ENCODE data around the gene SCP2D1. TPM values are rescaled to one million over a fixed set of nuclear protein-coding genes. Genes with fewer than 3 reads are reported as not detected.

SCP2D1 gene
- total RNA-seq = not detected
- long read RNA-seq, donor 1 = 0 reads
- long read RNA-seq, donor 2 = 0 reads

GRCh38 chr20:18813483-18813882 lies at the start of gene SCP2D1:
SCP2D1 (plus strand) TSS chr20:18813783; CDS start chr20:18813816, 33 bp downstream.
- ATAC-seq (no peak), DNase-seq (no peak)
- H3K4me1 ChIP-seq (ENCODE audit: low read depth) = no peaks in the 10 kb centered on the region
- TF ChIP-seq CTCF (IDR thresholded peaks at IDR 0.05) = no peak
- H3K36me3 ChIP-seq (ENCODE audit: low read depth) = no peaks in the 10 kb centered on the region
- H3K4me3 ChIP-seq = no peak within 1 kb of the TSS
- intact Hi-C loops (cut with DNase I, micrococcal nuclease) = no loop called here
- no peaks in the 10 kb centered on the region for H3K9me3 ChIP-seq

DNA sequence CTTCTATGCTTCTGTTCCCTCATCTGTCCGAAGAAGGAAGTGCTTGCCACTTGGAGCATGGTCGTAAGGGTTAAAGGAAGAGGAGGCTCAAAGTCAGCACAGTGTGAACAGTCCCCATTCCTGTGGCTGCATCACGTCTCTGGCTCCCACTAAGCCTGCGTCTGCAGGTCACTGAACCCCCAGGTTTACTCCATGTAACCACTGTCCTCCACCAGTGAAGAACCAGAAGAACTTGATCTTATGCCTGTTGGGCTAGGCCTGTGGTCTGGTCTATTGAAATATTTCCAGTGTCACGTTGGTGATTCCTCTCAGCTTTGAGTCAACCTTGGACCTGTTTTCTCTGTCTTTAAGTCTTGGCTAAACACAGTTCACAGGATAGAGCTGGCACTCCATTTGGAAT lies 45.9 kb upstream of the SCP2D1 start:
- DNase-seq (no peak), ATAC-seq (no peak)
- H3K4me3 ChIP-seq = no peak overlapping the region
- no peaks in the 10 kb centered on the region for H3K36me3 ChIP-seq (ENCODE audit: low read depth)
- no peak for TF ChIP-seq CTCF (IDR thresholded peaks at IDR 0.05)
- H3K9me3 ChIP-seq = no peaks in the 10 kb centered on the region
- intact Hi-C loops (cut with DNase I, micrococcal nuclease) = no loop called here
- H3K4me1 ChIP-seq (ENCODE audit: low read depth) = no peaks in the 10 kb centered on the region

- no peak for DNase-seq
Observed at GRCh38 chr20:18773566-18773965, 40.0 kb upstream of the SCP2D1 start.

DNA sequence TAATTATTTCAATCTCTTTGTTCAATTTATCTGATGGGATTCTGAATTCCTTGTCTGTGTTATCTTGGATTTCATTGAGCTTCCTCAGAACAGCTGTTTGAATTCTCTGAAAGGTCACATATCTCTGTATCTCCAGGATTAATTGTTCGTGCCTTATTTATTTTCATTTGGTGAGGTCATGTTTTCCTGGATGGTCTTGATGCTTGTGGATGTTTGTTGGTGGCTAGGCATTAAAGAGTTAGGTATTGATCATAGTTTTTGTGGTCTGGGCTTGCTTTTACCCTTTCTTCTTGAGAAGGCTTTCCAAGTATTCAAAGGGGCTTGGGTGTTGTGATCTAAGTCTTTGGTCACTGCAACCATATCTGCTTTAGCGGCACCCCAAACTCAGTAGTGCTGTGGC lies 39.4 kb upstream of the SCP2D1 start:
- no peak for TF ChIP-seq CTCF (IDR thresholded peaks at IDR 0.05)
- intact Hi-C loops (cut with DNase I, micrococcal nuclease) = no loop called here
- no peak for ATAC-seq
- no peaks in the 10 kb centered on the region for H3K9me3 ChIP-seq
- no peak for DNase-seq
- H3K36me3 ChIP-seq (ENCODE audit: low read depth) = no peaks in the 10 kb centered on the region
- H3K4me1 ChIP-seq (ENCODE audit: low read depth) = no peaks in the 10 kb centered on the region
- H3K4me3 ChIP-seq = no peak overlapping the region

More at GRCh38 chr20:18773566-18773965, 40.0 kb upstream of the SCP2D1 start:
- intact Hi-C loops (cut with DNase I, micrococcal nuclease) = no loop called here
- Histone ChIP-seq H3K9me3 (no peaks in the 10 kb centered on the region), H3K4me3 (no peak overlapping the region), H3K4me1 (ENCODE audit: low read depth) (no peaks in the 10 kb centered on the region), H3K36me3 (ENCODE audit: low read depth) (no peaks in the 10 kb centered on the region)
- ATAC-seq = no peak
- no peak for TF ChIP-seq CTCF (IDR thresholded peaks at IDR 0.05)

GRCh38 chr20:18775633-18776032 lies 38.0 kb upstream of the SCP2D1 start:
- ATAC-seq = no peak

More at GRCh38 chr20:18775633-18776032, 38.0 kb upstream of the SCP2D1 start:
- intact Hi-C loops (cut with DNase I, micrococcal nuclease) = no loop called here
- TF ChIP-seq CTCF (IDR thresholded peaks at IDR 0.05) = no peak
- no peak overlapping the region for H3K4me3 ChIP-seq
- DNase-seq = no peak
- H3K36me3 ChIP-seq (ENCODE audit: low read depth) = no peaks in the 10 kb centered on the region
- no peaks in the 10 kb centered on the region for H3K4me1 ChIP-seq (ENCODE audit: low read depth)
- no peaks in the 10 kb centered on the region for H3K9me3 ChIP-seq
